H9 (cell line): ENCODE results near the gene DYNLT2B. TPM values are rescaled to one million over a fixed set of nuclear protein-coding genes. Genes with fewer than 3 reads are reported as not detected.
A peak's percentile ranks its signal among the peaks of the same experiment; 100 is the strongest.

Source experiments
- DNase-seq: peaks from one replicate; pipeline ENCODE4 v3.0.0-alpha.2; 2017
- H2AFZ ChIP-seq: one replicate; pipeline ENCODE4 v1.6.1; 2013; ENCODE audit warnings: mild to moderate bottlenecking, low read length, control low read depth, moderate library complexity
- H2AK5ac ChIP-seq: 2 replicates; pipeline ENCODE4 v1.6.1; 2013; ENCODE audit warnings: low read length, control low read depth, mixed read lengths; ENCODE audit not compliant: insufficient read length
- H2BK120ac ChIP-seq: one replicate; pipeline ENCODE4 v1.6.1; 2013; ENCODE audit warnings: low read depth, mild to moderate bottlenecking, low read length, control low read depth, inconsistent platforms; ENCODE audit not compliant: poor library complexity, severe bottlenecking
- H2BK12ac ChIP-seq: 2 replicates; pipeline ENCODE4 v1.6.1; 2013; ENCODE audit warnings: low read length, control low read depth, mixed read lengths, low read depth; ENCODE audit not compliant: insufficient read length
- H2BK15ac ChIP-seq: 2 replicates; pipeline ENCODE4 v1.6.1; 2013; ENCODE audit warnings: low read depth, low read length, control low read depth
- H2BK20ac ChIP-seq: one replicate; pipeline ENCODE4 v1.6.1; 2013; ENCODE audit warnings: low read depth, mild to moderate bottlenecking, low read length, control low read depth, inconsistent platforms; ENCODE audit not compliant: poor library complexity, severe bottlenecking
- H2BK5ac ChIP-seq: 2 replicates; pipeline ENCODE4 v1.6.1; 2013; ENCODE audit warnings: low read length, control low read depth, mixed read lengths; ENCODE audit not compliant: insufficient read length
- H3K14ac ChIP-seq: 2 replicates; pipeline ENCODE4 v1.6.1; 2013; ENCODE audit warnings: low read length, control low read depth; ENCODE audit not compliant: insufficient read depth
- H3K18ac ChIP-seq: 2 replicates; pipeline ENCODE4 v1.6.1; 2013; ENCODE audit warnings: low read depth, mild to moderate bottlenecking, mixed read lengths, low read length, control low read depth; ENCODE audit not compliant: insufficient read length
- H3K23ac ChIP-seq: 2 replicates; pipeline ENCODE4 v1.6.1; 2013; ENCODE audit warnings: low read length, control low read depth, mixed read lengths, low read depth; ENCODE audit not compliant: insufficient read length
- H3K23me2 ChIP-seq: 2 replicates; pipeline ENCODE4 v1.6.1; 2013; ENCODE audit warnings: low read depth, mild to moderate bottlenecking, mixed read lengths, low read length, control low read depth; ENCODE audit not compliant: insufficient read length, poor library complexity, severe bottlenecking
- H3K27ac ChIP-seq: 2 replicates; pipeline ENCODE4 v1.5.1; 2013; ENCODE audit warnings: low read length, control low read depth, mixed read lengths, low read depth; ENCODE audit not compliant: insufficient read length
- H3K27me3 ChIP-seq: 2 replicates; pipeline ENCODE4 v1.6.1; 2013; ENCODE audit warnings: low read length, control low read depth, inconsistent platforms; ENCODE audit not compliant: insufficient read depth
- H3K4ac ChIP-seq: 2 replicates; pipeline ENCODE4 v1.6.1; 2013; ENCODE audit warnings: low read depth, mild to moderate bottlenecking, control low read depth, inconsistent platforms, low read length, moderate library complexity
- H3K4me1 ChIP-seq: 2 replicates; pipeline ENCODE4 v1.6.1; 2013; ENCODE audit warnings: low read length, control low read depth, inconsistent platforms; ENCODE audit not compliant: insufficient read depth
- H3K4me2 ChIP-seq: 2 replicates; pipeline ENCODE4 v1.6.1; 2013; ENCODE audit warnings: low read length, control low read depth, mixed read lengths; ENCODE audit not compliant: insufficient read length, insufficient read depth
- H3K56ac ChIP-seq: 2 replicates; pipeline ENCODE4 v1.6.1; 2013; ENCODE audit warnings: low read depth, mild to moderate bottlenecking, mixed read lengths, low read length, control low read depth; ENCODE audit not compliant: insufficient read length
- H3K79me1 ChIP-seq: 2 replicates; pipeline ENCODE4 v1.6.1; 2013; ENCODE audit warnings: low read depth, mild to moderate bottlenecking, moderate library complexity, low read length, control low read depth, inconsistent platforms; ENCODE audit not compliant: insufficient read depth, poor library complexity, severe bottlenecking
- H3K79me2 ChIP-seq: 2 replicates; pipeline ENCODE4 v1.6.1; 2013; ENCODE audit warnings: low read length, control low read depth, inconsistent platforms; ENCODE audit not compliant: insufficient read depth
- H3K9ac ChIP-seq: 2 replicates; pipeline ENCODE4 v1.6.1; 2013; ENCODE audit warnings: low read length, control low read depth, mixed read lengths; ENCODE audit not compliant: insufficient read length; ENCODE audit errors: extremely low read depth
- H3K9me3 ChIP-seq: one replicate; pipeline ENCODE4 v1.6.1; 2013; ENCODE audit warnings: low read depth, low read length, inconsistent platforms; ENCODE audit not compliant: control insufficient read depth
- H3T11ph ChIP-seq: one replicate; pipeline ENCODE4 v1.6.1; 2013; ENCODE audit warnings: mild to moderate bottlenecking, low read length, control low read depth, inconsistent platforms
- H4K20me1 ChIP-seq: one replicate; pipeline ENCODE4 v1.6.1; 2013; ENCODE audit not compliant: control insufficient read depth, insufficient read length, insufficient read depth
- H4K5ac ChIP-seq: 2 replicates; pipeline ENCODE4 v1.6.1; 2013; ENCODE audit warnings: low read depth, mild to moderate bottlenecking, mixed read lengths, low read length, control low read depth; ENCODE audit not compliant: insufficient read length
- H4K8ac ChIP-seq: replicated peaks from 2 replicates; pipeline ENCODE4 v1.6.1; 2013; ENCODE audit warnings: low read length, control low read depth, mixed read lengths, low read depth; ENCODE audit not compliant: insufficient read length
- H4K91ac ChIP-seq: 2 replicates; pipeline ENCODE4 v1.6.1; 2013; ENCODE audit warnings: low read depth, mild to moderate bottlenecking, moderate library complexity, mixed read lengths, low read length, control low read depth; ENCODE audit not compliant: insufficient read length
- H3K27ac Mint-ChIP-seq, 3 experiments: 2 replicates in 2 of 3; 3 replicates in 1 of 3; pipeline ENCODE4 v1.8.0; 2020 to 2021; ENCODE audit warnings: mixed read lengths in 3 of 3, mild to moderate bottlenecking in 1 of 3, moderate library complexity in 1 of 3
- H3K27me3 Mint-ChIP-seq: 2 replicates; pipeline ENCODE4 v1.8.0; 2021; ENCODE audit warnings: low read depth, mild to moderate bottlenecking, moderate library complexity, mixed read lengths
- H3K36me3 Mint-ChIP-seq, 3 experiments: 2 replicates in 2 of 3; 3 replicates in 1 of 3; pipeline ENCODE4 v1.8.0; 2020 to 2021; ENCODE audit warnings: low read depth in 3 of 3, mixed read lengths in 3 of 3; ENCODE audit not compliant: insufficient read depth in 1 of 3
- H3K4me1 Mint-ChIP-seq, 2 experiments: 2 replicates each; pipeline ENCODE4 v1.8.0; 2020; ENCODE audit warnings: mixed read lengths in 2 of 2
- H3K4me3 Mint-ChIP-seq, 2 experiments: 2 replicates in 1 of 2; 3 replicates in 1 of 2; pipeline ENCODE4 v1.8.0; 2020 to 2021; ENCODE audit warnings: mild to moderate bottlenecking in 2 of 2, mixed read lengths in 2 of 2, moderate library complexity in 1 of 2
- H3K9me3 Mint-ChIP-seq, 2 experiments: 2 replicates in 1 of 2; 3 replicates in 1 of 2; pipeline ENCODE4 v1.8.0; 2020; ENCODE audit warnings: mild to moderate bottlenecking in 2 of 2, mixed read lengths in 2 of 2, moderate library complexity in 1 of 2
- CTCF ChIP-seq: fragments of 200-600 bp; sonication (generic); conservative IDR thresholded peaks from 3 replicates; pipeline ENCODE4 v1.8.0; 2021; ENCODE audit warnings: antibody characterized with exemption, mild to moderate bottlenecking
- WGBS: extraction: QIAGEN DNeasy Blood & Tissue Kit; methylation state at CpG from one replicate; pipeline ENCODE4 v1.1.7; 2013; ENCODE audit warnings: missing lambda C conversion rate, low lambda C conversion rate, mixed read lengths; ENCODE audit not compliant: insufficient read length; ENCODE audit errors: extremely low coverage; 5-methylcytosine and 5-hydroxymethylcytosine counted together
- total RNA-seq: library from RNA; stranded (reverse); gene quantifications from 2 replicates; pipeline ENCODE4 v1.2.1, GENCODE V29; 2021

Gene DYNLT2B
- total RNA-seq, 1 experiment from 2014 or later = 12.4 TPM

- no peak overlapping the region for H2BK12ac ChIP-seq
These were observed 54.2 kb downstream of the DYNLT2B start for GRCh38 chr3:196263819-196264218.

More at GRCh38 chr3:196263819-196264218, 54.2 kb downstream of the DYNLT2B start:
- Mint-ChIP-seq H3K36me3 (peaks cover 12 to 37% (median 22%) of the 10 kb centered on the region in 3 experiments; a peak in 6 of 7 replicates), H3K27ac (peak overlapping the region in 2 of 3 experiments; percentile 2 to 59; a peak in 4 of 7 replicates), H3K9me3 (peaks cover 0 to 5% of the 10 kb centered on the region in 2 experiments; a peak in 2 of 5 replicates), H3K4me1 (peaks cover 25 to 27% of the 10 kb centered on the region in 2 experiments), H3K4me3 (no peak overlapping the region), H3K27me3 (no peaks in the 10 kb centered on the region)
- TF ChIP-seq CTCF = no peak
- Histone ChIP-seq H2BK120ac (no peak overlapping the region), H2BK15ac (no peak overlapping the region), H3K27me3 (no peaks in the 10 kb centered on the region), H3K56ac (no peak overlapping the region), H3K9me3 (no peaks in the 10 kb centered on the region), H2AFZ (no peak overlapping the region), H3K27ac (no peak overlapping the region), H3K14ac (no peak overlapping the region), H4K20me1 (no peaks in the 10 kb centered on the region), H3K23ac (no peak overlapping the region), H3K18ac (no peak overlapping the region), H4K8ac (no peak overlapping the region), H3T11ph (no peak overlapping the region), H4K5ac (no peak overlapping the region), H3K4me1 (no peaks in the 10 kb centered on the region; the same call in 1 of the 2 replicates), H2BK5ac (no peak overlapping the region), H2AK5ac (no peak overlapping the region), H3K79me1 (no peaks in the 10 kb centered on the region), H3K79me2 (no peaks in the 10 kb centered on the region), H4K91ac (no peak overlapping the region), H3K4me2 (no peak overlapping the region), H2BK20ac (no peak overlapping the region), H3K4ac (no peak overlapping the region), H3K9ac (no peak overlapping the region), H3K23me2 (no peaks in the 10 kb centered on the region)
- no CpG with 5 or more reads among the region's 7 CpGs for WGBS
- no peak for DNase-seq
